Measurements from ENCODE around the gene RELCH. TPM values are rescaled to one million over a fixed set of nuclear protein-coding genes. Genes with fewer than 3 reads are reported as not detected.

Gene RELCH, protein sequence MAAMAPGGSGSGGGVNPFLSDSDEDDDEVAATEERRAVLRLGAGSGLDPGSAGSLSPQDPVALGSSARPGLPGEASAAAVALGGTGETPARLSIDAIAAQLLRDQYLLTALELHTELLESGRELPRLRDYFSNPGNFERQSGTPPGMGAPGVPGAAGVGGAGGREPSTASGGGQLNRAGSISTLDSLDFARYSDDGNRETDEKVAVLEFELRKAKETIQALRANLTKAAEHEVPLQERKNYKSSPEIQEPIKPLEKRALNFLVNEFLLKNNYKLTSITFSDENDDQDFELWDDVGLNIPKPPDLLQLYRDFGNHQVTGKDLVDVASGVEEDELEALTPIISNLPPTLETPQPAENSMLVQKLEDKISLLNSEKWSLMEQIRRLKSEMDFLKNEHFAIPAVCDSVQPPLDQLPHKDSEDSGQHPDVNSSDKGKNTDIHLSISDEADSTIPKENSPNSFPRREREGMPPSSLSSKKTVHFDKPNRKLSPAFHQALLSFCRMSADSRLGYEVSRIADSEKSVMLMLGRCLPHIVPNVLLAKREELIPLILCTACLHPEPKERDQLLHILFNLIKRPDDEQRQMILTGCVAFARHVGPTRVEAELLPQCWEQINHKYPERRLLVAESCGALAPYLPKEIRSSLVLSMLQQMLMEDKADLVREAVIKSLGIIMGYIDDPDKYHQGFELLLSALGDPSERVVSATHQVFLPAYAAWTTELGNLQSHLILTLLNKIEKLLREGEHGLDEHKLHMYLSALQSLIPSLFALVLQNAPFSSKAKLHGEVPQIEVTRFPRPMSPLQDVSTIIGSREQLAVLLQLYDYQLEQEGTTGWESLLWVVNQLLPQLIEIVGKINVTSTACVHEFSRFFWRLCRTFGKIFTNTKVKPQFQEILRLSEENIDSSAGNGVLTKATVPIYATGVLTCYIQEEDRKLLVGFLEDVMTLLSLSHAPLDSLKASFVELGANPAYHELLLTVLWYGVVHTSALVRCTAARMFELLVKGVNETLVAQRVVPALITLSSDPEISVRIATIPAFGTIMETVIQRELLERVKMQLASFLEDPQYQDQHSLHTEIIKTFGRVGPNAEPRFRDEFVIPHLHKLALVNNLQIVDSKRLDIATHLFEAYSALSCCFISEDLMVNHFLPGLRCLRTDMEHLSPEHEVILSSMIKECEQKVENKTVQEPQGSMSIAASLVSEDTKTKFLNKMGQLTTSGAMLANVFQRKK
- total RNA-seq (2022; extraction: Qiagen RNA extraction; ENCODE audit: low read depth): 9.0 to 14.2 TPM (median 14.1 TPM) in 5 replicates

DNA sequence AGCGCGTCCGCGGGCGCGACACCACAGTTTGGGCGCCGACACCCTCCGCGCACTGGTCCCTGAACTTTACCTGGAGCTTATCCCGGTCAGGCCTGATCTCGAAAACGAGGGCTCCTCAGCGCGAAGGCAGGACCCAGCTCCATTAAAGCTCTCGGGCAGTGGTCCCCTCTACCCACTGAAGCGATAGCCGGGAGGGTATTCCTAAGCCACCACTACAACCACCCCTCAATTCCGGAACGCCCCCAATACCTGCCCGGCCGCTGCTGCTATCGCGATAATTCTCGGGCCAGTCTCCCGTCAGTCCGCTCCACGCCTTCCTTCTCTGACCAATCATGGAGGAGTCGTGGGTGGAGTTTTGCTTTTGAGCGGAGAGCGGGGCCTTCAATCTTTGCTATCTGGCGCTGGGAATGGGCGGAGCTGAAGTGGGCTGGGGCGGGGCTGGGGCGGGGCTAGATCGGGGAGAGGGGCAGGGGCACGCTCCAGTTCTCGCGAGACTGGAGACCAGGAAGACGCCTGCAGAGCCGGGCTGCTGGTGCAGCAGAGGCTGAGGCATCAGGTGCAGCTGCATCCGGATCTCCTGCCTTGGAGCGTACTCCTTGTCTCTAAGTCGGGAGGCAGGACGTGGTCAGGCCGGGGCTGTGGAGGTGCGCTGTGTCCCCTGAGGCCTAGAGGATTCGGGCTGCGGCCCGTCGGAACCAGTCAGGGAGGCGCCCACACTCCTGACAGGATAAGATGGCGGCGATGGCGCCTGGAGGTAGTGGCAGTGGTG, at the start of gene RELCH, which contains the start of gene PIGN:
Gene RELCH, plus strand, starts transcription at position 482 of the 769 bp plus-strand sequence. Its CDS starts 251 bp downstream, at position 733.
Gene PIGN, minus strand, starts transcription at position 283 of the 769 bp plus-strand sequence. CDS start 25,703 bp downstream, outside the sequence.

DNA sequence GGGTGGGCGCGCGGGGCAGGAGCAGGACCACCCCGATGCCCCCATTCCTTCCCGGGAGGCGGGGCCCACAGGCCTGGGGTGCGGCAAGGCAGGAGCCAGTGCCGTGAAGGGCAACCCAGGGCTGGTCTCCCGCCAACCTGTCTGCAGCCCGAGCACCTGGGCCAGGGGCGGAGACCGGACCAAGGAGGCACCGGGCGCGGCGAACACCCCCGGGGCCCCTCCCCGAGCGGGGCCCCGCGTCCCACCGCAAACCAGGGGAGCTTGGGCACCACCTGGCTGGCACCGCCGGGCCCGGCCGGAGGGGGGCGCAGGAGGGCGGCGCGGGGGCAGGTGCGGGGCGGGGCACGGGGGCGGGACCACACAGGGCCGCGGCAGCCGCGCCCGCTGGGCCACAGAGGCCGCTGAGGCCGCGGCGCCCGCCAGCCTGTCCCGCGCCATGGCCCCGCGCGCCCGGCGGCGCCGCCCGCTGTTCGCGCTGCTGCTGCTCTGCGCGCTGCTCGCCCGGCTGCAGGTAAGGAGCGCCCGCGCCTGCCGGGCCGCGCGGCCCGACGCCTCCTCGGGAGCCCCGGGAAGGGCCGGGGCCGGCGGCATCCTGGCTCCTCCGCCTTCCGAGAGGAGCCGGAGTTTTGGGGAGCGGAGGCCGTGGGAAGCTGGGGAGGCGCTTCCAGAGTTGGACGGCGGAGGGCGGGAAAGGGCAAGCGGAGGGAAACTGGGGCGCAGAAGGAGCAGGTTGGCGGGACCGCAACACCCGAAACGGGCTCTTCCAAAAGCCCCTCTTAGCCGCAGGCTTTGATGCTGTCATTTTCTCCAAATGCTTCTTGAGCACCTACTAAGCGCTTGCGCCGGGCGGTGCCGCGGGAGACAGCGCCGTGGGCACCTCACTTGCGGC, 138.1 kb downstream of the RELCH start, which contains the start of gene TNFRSF11A:
Gene TNFRSF11A, plus strand, starts transcription at position 394 of the 889 bp plus-strand sequence. Its CDS starts 43 bp downstream, at position 437.

Other genes starting within 250 kb of the RELCH start
- 7.8 to 11.1 TPM (median 9.9 TPM) in 5 replicates for gene PIGN, start 199 bp upstream of the RELCH start, total RNA-seq (2022; extraction: Qiagen RNA extraction; ENCODE audit: low read depth)
- gene TNFRSF11A, start 138.1 kb downstream of the RELCH start, total RNA-seq (2022; extraction: Qiagen RNA extraction; ENCODE audit: low read depth): 6.5 to 10.2 TPM (median 8.6 TPM) in 5 replicates

Measured in A549 treated with RU486 at 1 μM for 4 hours (cell line).